Prostate gland (tissue), 2 donors: Measurements from ENCODE around the gene YIPF7.

Experiments
- CTCF ChIP-seq, 4 experiments: fragments of 200-600 bp in 2 of 4; fragments of 450-650 bp in 2 of 4; sonication (generic) in 2 of 4; IDR thresholded peaks; 1 replicate in 3 of 4; 2 replicates in 1 of 4; pipeline ENCODE4 v1.5.1; 2016 to 2019; ENCODE audit warnings: antibody characterized with exemption in 4 of 4, mild to moderate bottlenecking in 2 of 4, moderate library complexity in 2 of 4
- POLR2A ChIP-seq: fragments of 450-650 bp; IDR thresholded peaks from one replicate; pipeline ENCODE4 v1.6.1; 2016; ENCODE audit warnings: antibody characterized with exemption, mild to moderate bottlenecking
- POLR2AphosphoS5 ChIP-seq: sonication (generic); formaldehyde crosslinking; IDR thresholded peaks from one replicate; pipeline ENCODE4 v1.6.1; 2017; ENCODE audit warnings: antibody characterized with exemption

- TF ChIP-seq CTCF (IDR thresholded peaks at IDR 0.05) (no peak), POLR2A (no peak), POLR2AphosphoS5 (no peak)
These were observed 71.2 kb downstream of the YIPF7 start for GRCh38 chr4:44580231-44580630.
